ENCODE measurements around the gene SPNS2. TPM values are rescaled to one million over a fixed set of nuclear protein-coding genes. Genes with fewer than 3 reads are reported as not detected.

Gene SPNS2
- total RNA-seq, 1 experiment from 2014 or later = 1.6 TPM

DNA sequence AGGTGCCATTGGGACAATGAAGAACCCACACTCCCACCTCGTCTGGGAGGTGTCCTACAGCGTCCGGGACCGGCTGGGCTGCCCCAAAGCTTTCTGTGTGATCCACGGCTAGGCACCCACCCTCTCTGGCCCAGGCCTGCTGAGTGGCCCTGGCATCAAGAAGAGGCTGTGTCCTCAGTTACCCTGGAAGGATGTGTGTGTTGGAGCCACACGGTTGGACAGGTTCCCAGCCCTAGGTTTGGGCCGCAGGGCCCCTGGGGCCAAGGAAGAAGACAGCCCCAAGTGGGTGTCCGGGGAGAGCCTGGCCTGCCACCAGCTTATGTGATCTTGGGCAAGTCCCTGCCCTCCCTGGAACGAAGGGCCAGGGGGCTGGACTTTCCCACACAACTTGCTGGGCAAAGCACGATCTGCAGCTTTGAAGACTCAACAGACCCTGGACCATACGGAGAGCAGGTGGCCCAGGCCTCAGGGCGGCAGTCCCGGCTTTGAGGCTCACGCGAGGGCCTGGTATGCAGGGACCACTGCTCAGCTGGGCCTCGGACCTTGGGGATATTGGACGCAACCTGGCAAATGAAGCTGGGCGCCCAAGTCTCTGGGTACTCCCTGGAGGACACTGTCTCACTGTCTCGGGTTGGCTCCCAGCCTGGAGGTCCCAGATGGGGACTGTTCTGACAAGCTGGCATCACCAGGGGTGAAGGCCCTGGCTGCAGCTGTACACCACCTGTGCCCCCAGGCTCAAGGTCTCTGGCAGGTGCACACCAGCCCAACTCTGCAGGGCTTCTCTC is 39.0 kb downstream of the SPNS2 start:
- CTCF ChIA-PET = interaction anchor here (0.6 to 1.5 kb wide), 2 partner anchors 29 to 524 kb away, joined by 3 to 5 read pairs; no protein-coding TSS in a partner anchor
- H3K9ac ChIP-seq (ENCODE audit: low read length) = no peak overlapping the region
- H3K9me2 ChIP-seq (ENCODE audit: insufficient read depth) = no peaks in the 10 kb centered on the region
- TF ChIP-seq JUND (IDR thresholded peaks at IDR 0.05) = no peak
- TF ChIP-seq ZFX (IDR thresholded peaks at IDR 0.05) = no peak
- no peak for TF ChIP-seq POLR2AphosphoS5 (IDR thresholded peaks at IDR 0.05; ENCODE audit: low read depth, low read length)
- no peak for TF ChIP-seq TCF7L2 (IDR thresholded peaks at IDR 0.05; ENCODE audit: borderline replicate concordance, extremely low read depth, insufficient read depth, insufficient read length)
- no peak for TF ChIP-seq POLR2A (IDR thresholded peaks at IDR 0.05; ENCODE audit: borderline replicate concordance, extremely low read depth, insufficient read depth, insufficient read length)
- TF ChIP-seq, protein P1, sequence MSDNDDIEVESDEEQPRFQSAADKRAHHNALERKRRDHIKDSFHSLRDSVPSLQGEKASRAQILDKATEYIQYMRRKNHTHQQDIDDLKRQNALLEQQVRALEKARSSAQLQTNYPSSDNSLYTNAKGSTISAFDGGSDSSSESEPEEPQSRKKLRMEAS (IDR thresholded peaks at IDR 0.05) = no peak
- TF ChIP-seq REST (IDR thresholded peaks at IDR 0.05; ENCODE audit: low read depth) = no peak
- BruUV-seq (replicated peaks) = no TSS peak
- H3K27ac ChIP-seq (ENCODE audit: low read depth, low read length) = peak overlapping the region; percentile 38; the same call in 1 of the 2 replicates
- RAD21 ChIA-PET (ENCODE audit: low non-redundant PET in 1 of 2, low total read pairs in 2 of 2, uncharacterized antibody in 2 of 2, unreplicated experiment in 2 of 2) = no interaction called here
- peaks cover 8 to 19% of the 10 kb centered on the region in 2 experiments; a peak in 3 of 4 replicates for H3K4me1 ChIP-seq (ENCODE audit: control insufficient read depth in 1 of 2, insufficient read depth in 2 of 2, low read length in 2 of 2)
- intact Hi-C loops (cut with micrococcal nuclease) = no loop called here
- no peaks in the 10 kb centered on the region; the same call in 1 of the 2 replicates for H4K20me1 ChIP-seq (ENCODE audit: insufficient read depth)
- no peak overlapping the region for H3K4me3 ChIP-seq (replicated peaks in 1 of 2; ENCODE audit: low read depth in 1 of 2, low read length in 2 of 2)
- H3K79me2 ChIP-seq (ENCODE audit: insufficient read depth, low read length) = no peaks in the 10 kb centered on the region; the same call in 1 of the 2 replicates
- peaks cover 16 to 32% of the 10 kb centered on the region in 2 experiments; a peak in 3 of 4 replicates for H3K36me3 ChIP-seq (ENCODE audit: control insufficient read depth in 1 of 2, insufficient read depth in 2 of 2, low read length in 2 of 2)
- no peak overlapping the region for H3K4me2 ChIP-seq (ENCODE audit: low read length)
- H3K27me3 ChIP-seq (ENCODE audit: insufficient read depth, low read length) = no peaks in the 10 kb centered on the region
- H3K9me3 ChIP-seq (ENCODE audit: control insufficient read depth in 1 of 2, insufficient read depth in 1 of 2, low read depth in 1 of 2, low read length in 2 of 2) = no peaks in the 10 kb centered on the region
- DNase-seq (ENCODE audit: low read depth, low spot score) (no peak), ATAC-seq (no peak)
- no peak overlapping the region for H2AFZ ChIP-seq (ENCODE audit: low read depth, low read length, poor library complexity, severe bottlenecking)
- POLR2A ChIA-PET = no interaction called here

All from HCT116 (cell line).